ENCODE measurements around the gene WDR77.

- no peak for TF ChIP-seq CTCF (IDR thresholded peaks at IDR 0.05)
- no peak for TF ChIP-seq EP300 (IDR thresholded peaks at IDR 0.05)
- TF ChIP-seq POLR2AphosphoS5 (IDR thresholded peaks at IDR 0.05), result no peak
- TF ChIP-seq POLR2A (IDR thresholded peaks at IDR 0.05), result no peak
Measured at GRCh38 chr1:111450185-111450584, 1.1 kb upstream of the WDR77 start.

All from sigmoid colon (tissue), 4 donors.